Spleen (tissue), 3 donors: ENCODE measurements around the gene SAXO2.

Experiments
- POLR2A ChIP-seq, 3 donors: fragments of 450-650 bp; IDR thresholded peaks; one replicate each; pipeline ENCODE4 v1.5.1; 2017; ENCODE audit warnings: antibody characterized with exemption in 3 of 3, mild to moderate bottlenecking in 1 of 3
- POLR2AphosphoS5 ChIP-seq, 3 donors: sonication (generic); formaldehyde crosslinking; IDR thresholded peaks; one replicate each; pipeline ENCODE4 v1.5.1; 2017; ENCODE audit warnings: antibody characterized with exemption in 3 of 3

DNA sequence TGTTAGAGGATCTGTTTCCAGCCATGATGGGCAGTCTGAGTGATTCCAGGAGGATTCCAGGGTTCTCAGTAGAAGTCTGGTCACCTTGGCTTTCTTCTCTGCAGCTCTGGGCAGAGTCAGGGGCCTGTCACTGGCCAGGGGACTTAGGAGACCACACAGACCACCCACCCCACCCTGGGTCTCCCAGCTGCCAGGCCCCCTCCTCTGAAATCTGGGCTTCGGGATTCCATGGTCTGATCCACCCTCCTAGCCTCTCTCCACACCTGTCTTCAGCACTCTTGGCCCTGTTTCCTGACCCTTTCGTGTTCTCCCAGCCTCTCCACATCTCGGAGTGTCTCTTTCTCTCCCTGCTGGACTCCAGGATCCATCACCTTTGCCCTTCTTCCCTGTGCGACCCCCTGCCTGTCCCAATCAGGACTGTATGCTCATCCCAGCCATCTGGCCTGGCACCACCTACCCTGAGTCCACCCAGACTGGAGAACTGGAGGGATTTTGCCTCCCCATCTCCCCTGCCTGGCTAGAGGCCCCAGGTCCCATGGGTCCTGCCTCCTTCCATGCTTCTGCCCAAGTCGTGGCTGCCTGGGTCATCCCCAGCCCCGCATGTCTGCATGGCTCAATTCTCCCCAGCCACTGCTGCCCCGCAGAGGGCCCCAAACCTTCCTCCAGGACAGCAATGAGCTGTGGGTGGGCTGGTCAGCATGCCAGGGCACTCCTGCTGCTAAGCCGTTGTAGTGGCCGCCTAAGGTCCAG lies 52.3 kb downstream of the SAXO2 start:
- TF ChIP-seq POLR2AphosphoS5 (IDR thresholded peaks at IDR 0.05) (no peak), POLR2A (IDR thresholded peaks at IDR 0.05) (no peak)
